OCI-M1 (cell line): ENCODE data around the gene COL15A1.

Experiments used
- DNase-seq: peaks from one replicate; lab custom pipeline; 2025; lab: John Stamatoyannopoulos, UW

Gene COL15A1

DNA sequence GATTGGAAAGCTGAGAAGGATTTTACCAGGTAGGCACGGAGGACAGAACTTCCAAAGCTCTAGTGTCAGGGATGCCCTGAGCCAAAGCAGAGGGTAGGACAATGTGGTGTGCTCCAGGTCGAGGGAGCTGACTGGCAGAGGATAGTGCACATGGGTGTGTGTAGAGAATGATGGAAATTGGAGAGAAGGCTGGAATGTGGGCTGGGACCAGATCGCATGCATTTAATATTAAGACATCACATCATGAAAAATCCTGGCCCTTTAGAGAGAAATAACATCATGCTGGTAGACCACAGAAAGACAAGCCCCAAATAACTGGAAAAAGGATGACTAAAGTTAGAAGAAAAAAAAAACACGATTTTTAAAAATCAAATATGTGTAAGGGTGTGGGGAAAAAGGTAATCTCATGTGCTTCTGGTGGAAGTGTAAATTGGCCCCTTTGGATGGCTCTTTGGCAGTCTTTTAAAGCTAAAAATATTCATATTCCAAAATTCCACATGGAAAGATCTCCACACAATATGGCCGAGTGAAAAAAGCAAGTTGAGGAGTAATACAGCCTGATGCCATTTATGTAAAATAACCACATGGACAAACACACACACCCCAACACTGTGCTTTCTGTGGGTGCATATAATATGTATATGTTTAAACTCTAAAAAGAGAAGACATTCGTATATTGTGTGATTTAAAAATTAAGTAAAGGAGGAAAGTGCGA, 94.2 kb downstream of the COL15A1 start:
- no peak for DNase-seq

DNA sequence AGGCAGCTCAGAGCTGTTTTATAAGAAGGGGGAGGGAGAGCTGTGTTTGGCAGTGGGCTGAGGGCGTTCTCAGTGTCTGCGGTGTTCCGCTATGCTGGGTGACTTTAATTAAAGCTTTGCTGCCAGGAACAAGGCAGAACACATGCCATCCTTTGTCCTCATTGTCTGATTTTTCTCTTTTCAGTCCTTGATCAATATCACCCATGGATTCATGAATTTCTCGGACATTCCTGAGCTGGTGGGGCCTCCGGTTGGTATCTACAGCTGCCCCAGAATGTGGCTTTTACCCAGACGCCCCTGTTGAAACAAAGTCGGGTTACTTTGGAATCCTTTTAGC, 94.7 kb downstream of the COL15A1 start:
- no peak for DNase-seq

DNA sequence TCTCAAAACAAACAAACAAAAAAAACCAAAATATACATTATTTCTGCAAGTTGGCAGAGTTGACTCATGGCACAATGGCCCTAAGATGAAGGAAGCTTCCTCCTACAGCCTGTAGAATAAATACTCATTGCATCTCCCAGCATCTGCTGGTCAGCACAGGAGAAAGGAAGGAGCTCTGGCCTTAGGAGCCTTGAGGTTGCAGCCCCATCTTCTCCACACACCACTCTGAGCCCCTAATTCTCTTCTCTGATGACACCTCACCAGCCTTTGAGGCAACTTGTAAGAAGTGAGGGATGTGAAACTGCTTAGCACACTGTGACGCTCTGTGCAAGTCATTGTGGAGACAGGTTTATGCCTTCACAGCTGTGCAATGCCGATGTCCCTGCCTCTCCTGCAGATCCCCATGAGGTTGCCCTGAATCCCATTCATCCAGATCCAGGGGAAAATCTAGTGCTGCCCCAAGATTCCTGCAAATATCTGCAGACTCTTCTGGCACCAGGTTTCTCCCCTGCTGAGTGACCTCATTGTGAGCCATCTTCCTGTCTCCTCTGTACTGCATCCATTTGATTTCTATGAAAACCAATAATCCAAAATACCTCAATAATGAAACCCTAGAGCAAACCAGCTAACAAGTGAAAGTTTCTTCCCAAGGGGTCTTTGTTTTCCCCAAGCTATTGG, 95.9 kb downstream of the COL15A1 start:
- no peak for DNase-seq

DNA sequence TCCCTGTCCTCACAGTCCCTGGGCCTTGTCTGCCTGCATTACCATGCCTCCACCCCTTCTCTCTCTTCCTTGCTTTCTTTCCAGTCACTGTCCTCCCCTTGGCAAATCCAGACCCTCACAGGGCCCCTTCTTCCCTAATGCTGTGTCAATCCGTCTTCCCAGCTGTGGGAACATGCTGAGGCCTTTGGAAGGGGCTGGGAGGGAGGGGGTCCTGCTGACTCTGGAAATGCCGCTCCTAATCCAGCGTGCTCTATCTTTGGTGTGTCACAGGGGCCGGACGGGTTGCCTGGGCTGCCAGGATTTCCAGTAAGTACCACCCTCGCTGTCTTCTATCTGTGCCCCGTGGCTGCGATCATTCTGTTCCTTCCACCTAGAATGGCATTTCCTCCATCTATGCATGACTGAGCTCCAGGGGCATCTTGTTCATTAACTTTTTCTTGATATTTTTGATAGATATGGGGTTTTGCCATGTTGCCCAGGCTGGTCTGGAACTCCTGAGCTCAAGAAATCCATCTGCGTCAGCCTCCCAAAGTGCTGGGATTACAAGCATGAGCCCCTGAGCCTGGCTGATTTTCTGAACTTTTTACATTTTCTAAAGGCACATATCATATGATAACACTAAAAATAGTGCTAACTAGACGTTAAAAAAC, 96.7 kb downstream of the COL15A1 start:
- no peak for DNase-seq

DNA sequence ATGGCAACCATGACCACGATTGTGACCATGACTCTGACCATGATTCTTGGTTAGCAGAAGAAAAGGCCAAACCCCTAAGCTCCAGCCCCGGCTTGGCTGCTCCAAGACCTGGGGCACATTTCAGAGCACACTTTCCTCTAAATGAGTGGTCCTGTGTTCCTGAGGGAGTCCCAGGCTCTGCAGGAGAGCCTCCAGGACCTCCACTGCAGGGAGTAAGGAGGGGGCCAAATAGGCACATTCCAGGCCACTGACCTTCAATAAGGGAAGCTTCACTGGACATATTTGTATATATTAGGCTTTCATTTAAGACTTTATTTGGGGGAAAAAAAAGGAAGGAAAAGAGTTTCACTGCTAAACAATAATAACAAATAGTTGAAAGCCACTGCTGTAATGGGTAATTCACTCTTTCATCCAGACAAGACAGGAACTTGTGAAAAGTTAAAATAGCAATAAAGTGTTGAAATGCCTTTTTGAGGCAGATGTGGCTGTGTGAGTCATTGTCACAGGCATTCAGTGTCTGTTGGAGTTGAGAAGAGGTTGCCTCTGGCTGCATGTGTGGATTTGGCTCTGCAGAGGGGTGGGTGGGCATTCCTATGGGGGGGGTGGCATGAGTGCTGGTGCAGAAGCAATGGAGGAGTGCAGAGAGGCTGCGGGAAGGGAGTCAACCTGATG, 97.3 kb downstream of the COL15A1 start:
- no peak for DNase-seq

DNA sequence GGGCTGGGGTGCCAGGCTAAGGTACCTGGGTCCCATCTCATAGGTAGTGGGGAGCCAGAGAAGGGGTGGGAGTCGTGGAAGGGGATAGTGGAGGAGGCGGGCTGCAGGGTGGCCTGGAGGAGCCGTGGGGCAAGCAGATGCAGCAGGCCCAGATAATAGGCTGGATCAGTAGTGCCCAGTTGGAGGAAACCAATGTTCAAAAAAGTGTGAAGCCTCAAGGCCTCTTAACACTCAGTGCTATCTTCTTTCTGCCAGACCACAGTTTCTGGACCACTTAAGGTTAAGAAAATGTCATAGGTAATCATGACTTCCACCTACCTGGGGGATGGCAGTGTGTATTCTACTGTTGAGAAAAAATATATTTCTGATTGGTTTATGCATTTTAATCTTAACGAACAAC, 97.9 kb downstream of the COL15A1 start:
- DNase-seq, result no peak

DNA sequence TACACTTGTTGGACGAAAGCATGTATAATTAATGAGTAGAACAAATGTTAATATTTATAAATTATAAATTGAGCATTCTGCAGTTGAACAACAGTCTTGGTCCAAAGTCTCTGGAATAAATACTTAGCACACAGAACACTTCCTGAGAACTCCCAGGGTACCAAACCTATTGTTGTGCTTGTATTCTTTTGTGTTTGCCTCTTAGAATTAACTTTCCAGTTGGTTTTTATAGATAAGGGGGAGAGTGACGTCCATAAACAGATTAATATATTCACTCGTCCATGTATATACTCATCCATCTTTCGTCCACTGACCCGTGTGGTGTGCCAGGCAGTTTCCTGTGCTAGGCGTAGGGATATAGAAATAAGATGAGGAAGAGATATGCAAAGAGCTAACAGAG, 98.9 kb downstream of the COL15A1 start:
- no peak for DNase-seq

DNA sequence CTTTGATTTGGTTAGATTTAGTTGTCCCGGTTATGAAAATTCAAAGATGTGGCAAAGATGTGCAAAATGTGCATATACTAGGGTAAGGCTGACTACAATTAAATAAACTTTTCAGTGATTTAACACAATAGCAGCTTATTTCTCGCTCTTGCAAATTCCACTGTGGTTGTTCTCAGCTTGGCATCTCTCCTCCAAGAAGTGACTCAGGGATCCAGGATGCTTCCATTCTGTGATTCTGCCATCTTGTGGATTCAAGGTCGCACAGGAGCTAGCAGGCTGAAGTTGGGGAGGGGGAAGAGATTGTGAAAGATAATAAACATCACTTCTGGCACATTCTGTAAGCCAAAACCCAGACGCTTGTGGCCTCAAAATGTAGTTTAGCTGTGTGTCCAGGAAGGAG, 101.1 kb downstream of the COL15A1 start:
- no peak for DNase-seq

DNA sequence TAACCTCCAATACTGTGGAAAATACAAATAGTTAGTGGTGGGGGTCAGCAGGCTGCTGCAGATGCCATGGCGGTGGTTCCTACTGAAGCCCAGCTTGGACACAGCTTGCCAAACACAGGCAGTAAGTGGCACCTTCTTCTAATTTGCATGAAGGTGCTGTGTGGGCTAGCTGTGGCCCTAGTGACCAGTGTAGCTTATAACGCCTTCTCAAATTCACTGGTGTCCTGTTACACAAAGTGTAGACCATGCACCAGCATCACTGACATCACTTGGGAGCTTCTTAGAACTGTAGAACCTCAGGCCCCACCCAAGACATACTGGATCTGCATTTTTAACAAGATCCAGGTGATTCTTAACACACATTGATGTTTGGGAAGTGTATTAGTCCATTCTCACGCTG, 102.4 kb downstream of the COL15A1 start:
- no peak for DNase-seq

DNA sequence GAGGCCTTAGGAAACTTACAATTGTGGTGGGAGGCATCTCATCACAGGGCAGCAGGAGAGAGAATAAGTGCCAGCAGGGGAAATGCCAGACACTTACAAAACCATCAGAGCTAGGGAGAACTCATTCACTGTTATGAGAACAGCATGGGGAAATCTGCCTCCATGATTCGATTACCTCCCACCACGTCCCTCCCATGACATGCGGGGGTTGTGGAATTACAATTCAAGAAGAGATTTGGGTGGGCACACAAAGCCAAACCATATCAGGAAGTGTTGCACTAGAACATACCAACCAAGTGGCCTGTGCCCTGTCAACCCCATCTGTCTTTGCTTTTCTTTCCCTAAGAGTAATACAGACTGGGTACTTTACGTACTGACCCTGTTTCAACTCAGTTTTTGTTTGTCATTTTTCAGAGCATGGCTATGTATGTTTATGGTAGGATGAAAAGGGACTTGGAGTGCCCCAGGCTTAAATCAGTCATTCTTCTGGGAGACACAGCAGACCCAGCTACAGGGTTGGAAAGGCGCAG, 102.9 kb downstream of the COL15A1 start:
- no peak for DNase-seq

DNA sequence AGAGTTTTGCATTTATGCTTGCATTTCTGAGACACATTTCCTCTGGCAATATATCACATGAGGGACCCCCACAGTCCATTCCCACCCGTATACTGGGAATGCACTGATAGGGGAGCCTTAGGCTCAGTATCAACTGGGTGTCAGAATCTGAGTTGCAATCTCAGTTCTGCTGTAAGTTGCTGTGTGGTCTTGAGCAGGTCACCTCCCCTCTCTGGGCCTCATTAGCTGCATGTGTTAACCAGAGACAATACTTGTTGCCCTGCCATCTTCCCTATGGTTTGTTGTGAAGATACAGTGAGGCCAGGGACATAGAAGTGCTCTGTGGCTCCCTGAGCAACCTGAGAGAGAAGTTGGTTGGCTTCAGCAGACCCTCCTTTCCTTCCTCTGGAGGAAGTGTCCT, 105.5 kb downstream of the COL15A1 start:
- DNase-seq, result no peak

DNA sequence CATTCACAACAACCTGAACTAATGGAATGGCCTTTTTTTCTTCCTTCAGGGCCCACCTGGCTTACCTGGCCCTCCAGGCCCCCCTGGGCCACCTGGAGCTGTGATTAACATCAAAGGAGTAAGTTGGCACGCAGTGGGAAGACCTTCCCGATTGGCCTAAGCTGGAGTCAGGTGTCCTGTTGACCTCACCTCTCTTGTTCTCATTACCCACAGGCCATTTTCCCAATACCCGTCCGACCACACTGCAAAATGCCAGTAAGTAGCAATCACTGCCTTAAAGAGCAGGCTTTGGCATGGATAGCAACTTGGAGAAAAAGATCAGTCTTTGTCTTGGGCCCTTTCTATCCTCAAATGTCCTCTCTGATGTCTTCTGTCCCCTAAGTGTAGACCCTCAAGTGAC, 105.9 kb downstream of the COL15A1 start:
- DNase-seq, result no peak

DNA sequence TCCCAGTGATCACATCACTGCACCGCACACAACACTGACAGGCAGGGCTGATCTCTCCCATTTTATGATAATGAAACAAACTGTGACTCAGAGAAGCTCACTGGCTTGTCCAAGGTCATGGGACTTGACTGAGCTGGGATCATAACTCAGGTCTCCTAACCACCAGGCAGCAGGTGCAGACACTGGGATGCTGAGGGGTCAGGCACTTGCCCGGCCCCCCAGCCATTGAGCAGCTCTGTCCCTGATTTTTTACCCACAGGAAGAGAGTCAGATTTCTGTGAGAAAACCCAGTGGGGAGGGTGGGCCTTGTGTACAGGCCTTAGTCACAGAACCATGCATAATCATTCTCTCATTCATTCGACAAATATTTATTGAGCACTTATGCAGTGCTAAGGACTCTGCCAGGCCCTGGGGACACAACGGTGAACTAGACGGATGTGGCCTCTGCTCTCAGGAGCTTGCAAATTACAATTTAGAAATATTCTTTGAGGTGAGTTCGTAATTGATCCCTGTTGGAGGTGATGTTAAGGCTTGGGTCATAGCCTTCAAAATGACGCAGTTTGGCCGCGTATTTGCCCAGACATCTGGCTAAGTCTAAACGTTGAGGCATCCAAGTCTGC, 106.7 kb downstream of the COL15A1 start:
- no peak for DNase-seq

DNA sequence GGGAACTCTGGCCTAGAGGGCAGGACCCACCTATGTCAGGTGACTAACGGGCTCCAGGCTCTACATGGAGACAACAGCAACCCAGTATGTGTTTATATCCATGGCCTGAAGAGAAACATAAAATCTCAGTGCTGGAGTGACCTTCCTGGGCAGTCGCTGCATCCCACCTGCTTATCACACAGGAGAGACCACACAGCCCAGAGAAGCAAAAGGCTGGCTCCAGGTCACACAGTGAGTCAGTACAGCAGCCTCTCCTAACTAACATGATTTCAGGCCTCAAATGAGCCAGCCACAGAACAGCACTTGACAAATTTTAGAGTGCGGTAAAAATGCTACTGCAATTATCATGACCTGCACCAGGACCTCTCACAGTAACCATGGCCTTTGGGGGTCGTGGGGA, 107.2 kb downstream of the COL15A1 start:
- DNase-seq, result no peak

DNA sequence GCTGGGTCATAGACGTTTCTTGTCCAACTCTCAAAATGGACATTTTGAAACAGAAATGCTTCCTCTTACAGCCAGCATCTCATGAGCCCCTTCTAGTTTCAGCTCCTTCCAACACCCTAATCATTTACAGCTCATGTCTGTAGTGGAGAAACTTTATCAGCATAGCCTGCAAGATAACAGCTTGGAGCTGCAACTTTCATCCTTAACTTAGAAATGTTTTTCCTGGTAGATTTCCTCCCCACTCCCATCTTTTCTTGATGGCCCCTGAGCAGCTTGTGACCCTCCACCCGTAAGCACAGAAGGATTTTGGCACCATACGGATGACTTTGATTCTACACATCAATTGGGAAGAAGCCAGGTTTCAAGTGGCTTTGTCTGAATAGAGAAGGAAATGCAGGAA, 107.7 kb downstream of the COL15A1 start:
- DNase-seq, result peak; percentile 18

DNA sequence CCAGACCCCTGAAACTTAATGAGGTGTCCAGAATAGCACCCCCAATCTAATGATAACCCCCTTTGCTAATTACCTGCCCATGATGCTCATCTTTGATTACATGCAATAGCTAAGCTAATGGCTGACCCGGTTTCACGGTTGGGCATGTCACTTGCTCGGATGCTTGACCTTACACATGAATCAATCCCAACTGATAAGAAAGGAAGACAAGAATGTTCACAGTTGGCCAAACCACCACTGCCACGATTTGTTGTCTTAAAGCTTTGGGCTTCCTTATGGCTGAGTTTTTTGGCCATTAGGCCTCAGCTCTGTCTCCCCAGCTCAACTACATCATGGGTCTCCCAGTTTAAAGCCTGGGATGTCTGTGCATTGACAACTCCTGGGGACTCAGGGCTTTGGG, 108.1 kb downstream of the COL15A1 start:
- no peak for DNase-seq

DNA sequence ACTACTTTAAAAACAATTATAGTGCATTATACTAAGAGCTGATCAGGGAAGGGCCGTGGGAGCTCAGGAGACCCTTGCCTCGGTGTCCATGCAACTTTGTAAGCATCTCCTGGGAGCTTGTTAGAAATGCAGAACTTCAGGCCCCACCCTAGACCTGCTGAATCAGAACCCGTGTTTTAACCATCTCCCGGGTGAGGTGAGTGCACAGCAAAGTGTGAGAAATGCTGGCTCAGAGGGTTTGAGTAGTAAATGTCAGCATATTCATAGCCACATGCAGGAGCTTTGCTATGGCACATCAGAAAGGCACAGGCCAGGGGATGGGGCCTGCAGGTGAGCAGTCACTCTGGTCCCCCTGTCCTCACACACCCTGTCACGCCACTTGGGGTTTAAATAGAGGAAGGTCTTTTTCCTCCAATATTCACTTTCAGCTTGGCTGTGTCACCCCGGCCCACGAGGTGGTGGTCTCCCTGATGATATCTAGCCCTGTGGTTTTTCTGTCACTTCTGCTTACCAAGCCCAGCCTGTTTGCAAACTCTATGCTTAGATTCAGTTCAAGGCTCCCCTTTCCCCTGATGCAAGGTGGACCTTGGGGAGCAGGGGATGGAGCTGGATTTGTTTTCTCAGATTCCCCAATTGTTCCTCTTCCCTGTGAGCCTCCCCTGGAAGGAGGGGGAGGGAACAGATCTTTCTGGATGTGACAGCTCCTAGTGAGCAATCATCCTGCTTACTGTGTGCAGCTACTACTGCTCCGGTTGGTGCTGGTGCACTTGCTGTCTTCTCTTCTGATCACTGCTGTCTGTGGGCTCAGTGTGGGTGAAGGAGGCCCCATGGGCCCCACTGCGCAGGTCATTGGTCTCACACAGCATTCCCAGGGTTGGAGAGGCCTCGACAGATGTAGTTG, 109.4 kb downstream of the COL15A1 start:
- DNase-seq, result peak; percentile 76

DNA sequence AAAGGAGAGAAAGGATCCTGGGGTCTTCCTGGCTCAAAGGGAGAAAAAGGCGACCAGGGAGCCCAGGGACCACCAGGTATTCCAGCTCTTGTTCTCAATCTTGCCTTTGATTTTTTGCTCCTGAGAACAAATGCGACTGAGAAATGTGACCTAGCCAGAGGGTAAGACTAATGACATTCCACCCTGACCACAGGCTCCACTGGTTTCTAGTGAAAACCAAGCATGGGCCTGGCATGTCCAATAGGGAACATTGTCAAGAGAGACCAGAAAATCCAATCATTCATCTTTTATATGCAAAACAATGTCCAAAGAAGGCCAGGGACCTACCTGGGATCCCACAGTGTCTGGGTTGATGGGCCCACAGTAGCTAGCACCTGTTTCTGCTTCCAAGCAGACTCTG, 110.9 kb downstream of the COL15A1 start:
- DNase-seq, result no peak

DNA sequence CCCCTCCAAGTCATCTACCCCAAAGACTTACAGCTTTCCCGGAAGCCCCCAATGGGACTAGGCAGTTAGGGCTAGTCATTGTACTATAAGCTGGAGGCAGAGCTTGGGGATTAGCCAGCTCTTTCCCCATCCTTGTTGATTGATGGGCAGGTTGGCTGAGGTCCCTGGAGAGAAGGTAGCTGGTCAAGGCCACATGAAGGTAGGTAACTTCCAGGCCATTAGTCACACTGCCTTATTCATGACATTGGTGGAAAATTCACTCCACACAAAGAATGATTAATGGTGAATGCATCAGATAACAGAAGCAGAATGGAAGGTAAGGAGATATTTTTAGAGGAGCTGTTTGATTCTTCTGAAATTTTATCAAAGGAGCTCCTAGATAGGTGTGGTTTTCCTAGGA, 111.7 kb downstream of the COL15A1 start:
- no peak for DNase-seq

DNA sequence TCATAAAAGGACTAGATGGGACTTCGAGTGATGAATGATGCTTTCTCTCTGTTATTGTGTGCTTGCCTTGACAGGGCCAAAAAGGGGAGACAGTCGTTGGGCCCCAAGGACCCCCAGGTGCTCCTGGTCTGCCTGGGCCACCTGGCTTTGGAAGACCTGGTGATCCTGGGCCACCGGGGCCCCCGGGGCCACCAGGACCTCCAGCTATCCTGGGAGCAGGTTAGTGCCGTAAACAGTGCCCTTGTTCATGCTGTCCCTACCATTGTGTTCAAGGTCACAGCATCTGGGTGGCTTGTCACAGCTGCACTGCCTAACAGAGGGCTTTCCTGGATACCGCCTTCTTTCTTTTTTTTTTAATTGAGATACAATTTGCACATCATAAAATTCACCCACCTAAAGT, 112.5 kb downstream of the COL15A1 start:
- no peak for DNase-seq
